Measurements from ENCODE around the gene SP7.
"Not testable (repeated sequence)": the region's sequence is repeated elsewhere in the genome, so short reads cannot be mapped to it uniquely, and the experiment has no call there.

Gene SP7

GRCh38 chr12:53336181-53336681 lies at the start of gene SP7:
SP7 (minus strand) TSS chr12:53336354; CDS start chr12:53335646, 708 bp downstream.
- DNase-seq (ENCODE audit: low read depth, low spot score): no peak

- DNase-seq (ENCODE audit: low read depth, low spot score): no peak
These were observed 47.1 kb upstream of the SP7 start for GRCh38 chr12:53383258-53383657.

GRCh38 chr12:53381731-53382630 lies 45.8 kb upstream of the SP7 start:
- no peak for DNase-seq (ENCODE audit: low read depth, low spot score)

GRCh38 chr12:53380794-53381730 lies 44.9 kb upstream of the SP7 start:
- no peak for DNase-seq (ENCODE audit: low read depth, low spot score)

GRCh38 chr12:53380104-53380793 lies 44.1 kb upstream of the SP7 start, which contains the start of gene SP1:
SP1 (plus strand) TSS chr12:53380176; CDS start chr12:53380292, 116 bp downstream.
- peak; percentile 47 for DNase-seq (ENCODE audit: low read depth, low spot score)

GRCh38 chr12:53379389-53380103 lies 43.4 kb upstream of the SP7 start:
- peak; percentile 100 for DNase-seq (ENCODE audit: low read depth, low spot score)

GRCh38 chr12:53378724-53379388 lies 42.7 kb upstream of the SP7 start:
- no peak for DNase-seq (ENCODE audit: low read depth, low spot score)

GRCh38 chr12:53378222-53378621 lies 42.1 kb upstream of the SP7 start:
- no peak for DNase-seq (ENCODE audit: low read depth, low spot score)

GRCh38 chr12:53376747-53377146 lies 40.6 kb upstream of the SP7 start:
- DNase-seq (ENCODE audit: low read depth, low spot score): no peak

GRCh38 chr12:53374277-53374676 lies 38.1 kb upstream of the SP7 start:
- DNase-seq (ENCODE audit: low read depth, low spot score): not testable (repeated sequence)

- not testable (repeated sequence) for DNase-seq (ENCODE audit: low read depth, low spot score)
These were observed 37.5 kb upstream of the SP7 start for GRCh38 chr12:53373554-53374133.

GRCh38 chr12:53365245-53365904 lies 29.2 kb upstream of the SP7 start:
- DNase-seq (ENCODE audit: low read depth, low spot score): no peak

- not testable (repeated sequence) for DNase-seq (ENCODE audit: low read depth, low spot score)
These were observed 25.5 kb upstream of the SP7 start for GRCh38 chr12:53361638-53362037.

- DNase-seq (ENCODE audit: low read depth, low spot score): no peak
These were observed 22.8 kb upstream of the SP7 start for GRCh38 chr12:53358836-53359419.

- no peak for DNase-seq (ENCODE audit: low read depth, low spot score)
These were observed 19.0 kb upstream of the SP7 start for GRCh38 chr12:53355121-53355520.

- DNase-seq (ENCODE audit: low read depth, low spot score): no peak
These were observed 17.1 kb upstream of the SP7 start for GRCh38 chr12:53353257-53353655.

GRCh38 chr12:53352331-53353256 lies 16.4 kb upstream of the SP7 start:
- peak; percentile 56 for DNase-seq (ENCODE audit: low read depth, low spot score)

GRCh38 chr12:53347905-53348304 lies 11.8 kb upstream of the SP7 start:
- DNase-seq (ENCODE audit: low read depth, low spot score): no peak
